ENCODE measurements around the gene MFSD2A.
"Not testable (repeated sequence)": the region's sequence is repeated elsewhere in the genome, so short reads cannot be mapped to it uniquely, and the experiment has no call there.

The MFSD2A gene

DNA sequence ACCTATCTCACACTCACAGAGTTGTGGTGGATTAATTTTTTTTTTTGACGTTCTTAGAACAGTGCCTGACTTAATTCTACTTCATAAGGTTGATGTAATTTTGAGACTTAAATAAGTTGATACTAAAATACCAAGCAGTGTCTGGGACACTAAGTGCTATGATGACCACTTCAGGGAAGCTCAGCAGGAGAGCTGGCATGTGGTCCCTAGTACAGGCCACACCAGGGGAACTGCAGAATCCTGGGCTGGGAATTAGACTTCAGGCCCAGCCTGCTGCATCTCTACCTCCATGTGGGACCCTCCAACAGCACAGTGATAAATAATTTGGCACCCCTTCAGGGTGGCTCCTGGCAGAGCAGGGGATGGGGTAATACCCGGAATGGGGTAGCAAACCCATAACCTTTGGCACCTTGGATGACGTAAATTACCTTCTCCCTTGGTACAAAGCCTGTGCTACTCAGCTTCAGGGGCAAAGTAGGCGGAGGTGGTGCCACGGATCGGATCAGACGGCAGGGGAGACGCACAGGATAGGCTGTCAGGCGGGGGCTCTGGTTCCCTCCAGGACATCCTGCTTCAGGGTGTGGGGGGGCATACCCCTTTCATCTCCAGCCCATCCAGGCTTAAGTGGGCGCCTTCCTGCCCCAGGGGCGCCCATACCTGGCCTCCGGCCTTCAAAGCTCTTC lies 4.8 kb downstream of the MFSD2A start:
- no peak overlapping the region for H3K27ac ChIP-seq (ENCODE audit: low read depth, low read length)
- H3K27me3 ChIP-seq (ENCODE audit: control insufficient read depth in 1 of 2, insufficient read depth in 2 of 2, low read length in 2 of 2) = peaks cover 0 to 11% of the 10 kb centered on the region in 2 donors
- no peak overlapping the region for H3K9ac ChIP-seq (ENCODE audit: low read length)
- H3K4me3 ChIP-seq (ENCODE audit: low read depth in 1 of 2, low read length in 2 of 2) = no peak overlapping the region
- H3K36me3 ChIP-seq (ENCODE audit: insufficient read depth, low read length) = no peaks in the 10 kb centered on the region
- peaks cover 13% of the 10 kb centered on the region for H3K4me1 ChIP-seq (ENCODE audit: insufficient read depth, low read length)
- H3K9me3 ChIP-seq (ENCODE audit: low read length) = no peaks in the 10 kb centered on the region

DNA sequence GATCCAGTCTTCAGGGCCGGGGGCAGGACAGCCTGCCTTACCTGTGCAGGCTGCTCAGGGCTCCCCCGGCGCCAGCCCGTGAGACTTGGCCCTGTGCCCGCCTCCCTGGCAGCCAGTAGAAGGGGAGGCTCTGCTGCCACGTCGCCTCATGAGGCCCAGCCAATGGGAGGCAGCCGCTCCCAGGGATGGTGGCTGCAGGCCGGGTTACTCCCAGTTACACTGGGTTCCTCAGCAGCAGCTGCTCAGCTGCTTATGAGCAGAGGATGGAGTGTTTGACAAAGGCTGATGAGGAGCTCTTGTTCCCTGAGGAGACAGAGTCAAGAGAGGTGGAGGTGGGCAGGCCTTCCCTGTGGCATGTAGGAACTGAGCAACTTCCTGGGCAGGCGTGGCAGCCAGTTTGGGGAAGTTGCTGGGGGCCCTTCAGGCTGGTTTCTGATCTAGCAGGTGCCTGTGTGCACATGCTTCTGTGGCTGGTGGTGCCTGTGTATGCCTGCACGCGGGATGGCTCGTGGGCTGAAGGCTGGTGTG lies 5.5 kb downstream of the MFSD2A start:
- Histone ChIP-seq H3K27me3 (ENCODE audit: control insufficient read depth in 1 of 2, insufficient read depth in 2 of 2, low read length in 2 of 2) (peaks cover 0 to 11% of the 10 kb centered on the region in 2 donors), H3K4me1 (ENCODE audit: insufficient read depth, low read length) (peaks cover 9% of the 10 kb centered on the region), H3K4me3 (ENCODE audit: low read depth in 1 of 2, low read length in 2 of 2) (no peak overlapping the region), H3K9me3 (ENCODE audit: low read length) (no peaks in the 10 kb centered on the region), H3K9ac (ENCODE audit: low read length) (no peak overlapping the region), H3K36me3 (ENCODE audit: insufficient read depth, low read length) (no peaks in the 10 kb centered on the region), H3K27ac (ENCODE audit: low read depth, low read length) (no peak overlapping the region)

DNA sequence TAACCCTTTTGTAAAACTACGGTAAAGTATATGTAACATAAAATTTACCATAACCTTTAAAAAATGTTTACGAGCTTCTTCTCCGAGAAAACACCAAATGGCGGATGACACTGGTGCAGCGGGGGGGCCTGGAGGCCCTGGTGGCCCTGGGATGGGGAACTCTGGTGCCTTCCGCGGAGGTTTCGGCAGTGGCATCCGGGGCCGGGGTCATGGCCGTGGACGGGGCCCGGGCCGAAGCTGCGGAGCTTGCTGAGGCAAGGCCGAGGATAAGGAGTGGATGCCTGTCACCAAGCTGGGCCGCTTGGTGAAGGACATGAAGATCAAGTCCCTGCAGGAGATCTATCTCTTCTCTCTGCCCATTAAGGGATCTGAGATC lies 7.5 kb downstream of the MFSD2A start:
- Histone ChIP-seq H3K9me3 (ENCODE audit: low read length) (no peaks in the 10 kb centered on the region), H3K36me3 (ENCODE audit: insufficient read depth, low read length) (no peaks in the 10 kb centered on the region), H3K4me1 (ENCODE audit: insufficient read depth, low read length) (no peaks in the 10 kb centered on the region), H3K27me3 (ENCODE audit: control insufficient read depth in 1 of 2, insufficient read depth in 2 of 2, low read length in 2 of 2) (peaks cover 0 to 2% of the 10 kb centered on the region in 2 donors), H3K4me3 (ENCODE audit: low read depth in 1 of 2, low read length in 2 of 2) (no peak overlapping the region), H3K9ac (ENCODE audit: low read length) (no peak overlapping the region), H3K27ac (ENCODE audit: low read depth, low read length) (no peak overlapping the region)

DNA sequence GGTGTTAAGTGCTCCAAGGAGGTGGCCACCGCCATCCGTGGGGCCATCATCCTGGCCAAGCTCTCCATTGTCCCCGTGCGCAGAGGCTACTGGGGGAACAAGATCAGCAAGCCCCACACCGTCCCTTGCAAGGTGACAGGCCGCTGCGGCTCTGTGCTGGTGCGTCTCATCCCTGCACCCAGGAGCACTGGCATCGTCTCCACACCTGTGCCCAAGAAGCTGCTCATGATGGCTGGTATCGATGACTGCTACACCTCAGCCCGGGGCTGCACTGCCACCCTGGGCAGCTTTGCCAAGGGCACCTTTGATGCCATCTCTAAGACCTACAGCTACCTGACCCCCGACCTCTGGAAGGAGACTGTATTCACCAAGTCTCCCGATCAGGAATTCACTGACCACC lies 8.0 kb downstream of the MFSD2A start:
- H3K27me3 ChIP-seq (ENCODE audit: control insufficient read depth in 1 of 2, insufficient read depth in 2 of 2, low read length in 2 of 2); H3K9me3 ChIP-seq (ENCODE audit: low read length); H3K27ac ChIP-seq (ENCODE audit: low read depth, low read length); H3K36me3 ChIP-seq (ENCODE audit: insufficient read depth, low read length); H3K4me1 ChIP-seq (ENCODE audit: insufficient read depth, low read length); H3K4me3 ChIP-seq (ENCODE audit: low read depth in 1 of 2, low read length in 2 of 2); H3K9ac ChIP-seq (ENCODE audit: low read length): not testable (repeated sequence)

DNA sequence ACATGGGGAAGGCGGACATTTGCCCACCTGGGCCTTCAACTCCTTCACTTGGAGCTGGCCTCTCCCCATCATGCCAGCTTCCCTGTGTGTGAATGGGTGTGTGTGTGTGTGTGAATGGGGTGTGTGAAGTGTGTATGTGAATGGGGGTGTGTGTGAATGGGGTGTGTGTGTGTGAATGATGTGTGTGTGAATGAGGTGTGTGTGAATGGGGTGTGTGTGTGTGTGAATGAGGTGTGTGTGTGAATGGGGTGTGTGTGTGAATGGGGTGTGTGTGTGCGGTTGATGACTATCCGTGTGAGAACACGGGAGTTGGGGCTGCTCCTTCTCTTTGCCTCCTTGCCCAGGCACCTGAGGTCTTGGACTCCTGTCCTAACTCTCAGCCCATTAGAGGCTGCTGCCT lies 9.6 kb downstream of the MFSD2A start:
- Histone ChIP-seq H3K4me1 (ENCODE audit: insufficient read depth, low read length) (no peaks in the 10 kb centered on the region), H3K27me3 (ENCODE audit: control insufficient read depth in 1 of 2, insufficient read depth in 2 of 2, low read length in 2 of 2) (no peaks in the 10 kb centered on the region), H3K9me3 (ENCODE audit: low read length) (no peaks in the 10 kb centered on the region), H3K4me3 (ENCODE audit: low read depth in 1 of 2, low read length in 2 of 2) (no peak overlapping the region), H3K9ac (ENCODE audit: low read length) (no peak overlapping the region), H3K36me3 (ENCODE audit: insufficient read depth, low read length) (no peaks in the 10 kb centered on the region), H3K27ac (ENCODE audit: low read depth, low read length) (no peak overlapping the region)

DNA sequence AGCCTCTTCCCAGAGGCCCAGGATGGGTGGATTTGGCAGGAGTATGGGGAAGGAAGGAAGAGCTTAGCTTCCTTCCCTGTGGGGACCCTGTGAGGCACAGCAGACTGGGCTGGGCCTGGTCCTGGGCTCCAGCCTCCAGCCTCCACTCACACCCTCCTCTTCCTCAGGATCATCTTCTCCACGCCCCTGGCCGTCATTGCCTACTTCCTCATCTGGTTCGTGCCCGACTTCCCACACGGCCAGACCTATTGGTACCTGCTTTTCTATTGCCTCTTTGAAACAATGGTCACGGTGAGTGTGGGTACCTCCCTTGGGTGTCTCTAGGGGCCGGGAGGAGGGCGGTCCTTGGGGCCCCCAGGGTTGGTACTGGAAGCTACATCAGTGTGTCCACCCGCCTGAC lies 10.1 kb downstream of the MFSD2A start:
- H3K4me3 ChIP-seq (ENCODE audit: low read depth in 1 of 2, low read length in 2 of 2) = no peak overlapping the region
- no peak overlapping the region for H3K9ac ChIP-seq (ENCODE audit: low read length)
- H3K9me3 ChIP-seq (ENCODE audit: low read length) = no peaks in the 10 kb centered on the region
- H3K27ac ChIP-seq (ENCODE audit: low read depth, low read length) = no peak overlapping the region
- no peaks in the 10 kb centered on the region for H3K36me3 ChIP-seq (ENCODE audit: insufficient read depth, low read length)
- no peaks in the 10 kb centered on the region for H3K4me1 ChIP-seq (ENCODE audit: insufficient read depth, low read length)
- H3K27me3 ChIP-seq (ENCODE audit: control insufficient read depth in 1 of 2, insufficient read depth in 2 of 2, low read length in 2 of 2) = no peaks in the 10 kb centered on the region

DNA sequence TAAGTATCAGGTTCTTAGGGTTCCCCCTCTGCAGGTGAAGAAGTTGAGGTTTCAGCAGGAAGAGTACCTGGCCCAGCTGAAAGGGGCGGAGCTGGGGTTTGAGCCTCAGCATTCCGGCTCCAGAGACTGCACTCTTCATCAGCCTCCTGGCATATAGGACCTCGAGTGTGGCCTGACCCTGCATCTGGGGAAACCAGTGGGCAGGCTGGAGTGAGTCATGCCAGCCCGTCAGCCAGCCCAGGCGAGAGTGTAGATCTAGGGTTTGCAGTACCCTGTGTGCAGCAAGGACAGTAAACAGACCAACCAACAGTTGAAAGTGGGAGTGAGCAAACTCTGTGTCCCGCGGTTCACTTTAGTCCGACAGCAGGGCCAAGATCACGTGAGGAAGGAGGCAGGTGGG lies 14.1 kb downstream of the MFSD2A start:
- Histone ChIP-seq H3K4me1 (ENCODE audit: insufficient read depth, low read length) (no peaks in the 10 kb centered on the region), H3K9ac (ENCODE audit: low read length) (no peak overlapping the region), H3K4me3 (ENCODE audit: low read depth in 1 of 2, low read length in 2 of 2) (no peak overlapping the region), H3K36me3 (ENCODE audit: insufficient read depth, low read length) (no peaks in the 10 kb centered on the region), H3K9me3 (ENCODE audit: low read length) (no peaks in the 10 kb centered on the region), H3K27ac (ENCODE audit: low read depth, low read length) (no peak overlapping the region), H3K27me3 (ENCODE audit: control insufficient read depth in 1 of 2, insufficient read depth in 2 of 2, low read length in 2 of 2) (no peaks in the 10 kb centered on the region)

DNA sequence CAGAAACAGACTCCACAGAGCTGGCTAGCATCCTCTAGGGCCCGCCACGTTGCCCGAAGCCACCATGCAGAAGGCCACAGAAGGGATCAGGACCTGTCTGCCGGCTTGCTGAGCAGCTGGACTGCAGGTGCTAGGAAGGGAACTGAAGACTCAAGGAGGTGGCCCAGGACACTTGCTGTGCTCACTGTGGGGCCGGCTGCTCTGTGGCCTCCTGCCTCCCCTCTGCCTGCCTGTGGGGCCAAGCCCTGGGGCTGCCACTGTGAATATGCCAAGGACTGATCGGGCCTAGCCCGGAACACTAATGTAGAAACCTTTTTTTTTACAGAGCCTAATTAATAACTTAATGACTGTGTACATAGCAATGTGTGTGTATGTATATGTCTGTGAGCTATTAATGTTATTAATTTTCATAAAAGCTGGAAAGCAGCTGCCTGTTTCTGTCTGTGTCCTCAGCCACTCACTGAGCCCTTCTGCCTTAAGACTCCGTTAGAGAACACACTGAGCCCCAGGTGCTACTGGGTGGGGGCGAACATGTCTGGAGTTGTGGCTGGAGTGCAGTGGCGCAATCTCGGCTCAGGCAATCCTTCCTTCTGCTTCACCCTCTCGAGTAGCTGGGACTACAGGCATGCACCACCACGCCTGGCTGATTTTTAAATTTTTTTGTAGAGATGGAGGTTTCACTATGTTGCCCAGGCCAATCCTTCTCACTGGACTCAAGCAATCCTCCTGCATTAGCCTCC lies 14.8 kb downstream of the MFSD2A start:
- H3K36me3 ChIP-seq (ENCODE audit: insufficient read depth, low read length) = no peaks in the 10 kb centered on the region
- H3K27ac ChIP-seq (ENCODE audit: low read depth, low read length) = no peak overlapping the region

DNA sequence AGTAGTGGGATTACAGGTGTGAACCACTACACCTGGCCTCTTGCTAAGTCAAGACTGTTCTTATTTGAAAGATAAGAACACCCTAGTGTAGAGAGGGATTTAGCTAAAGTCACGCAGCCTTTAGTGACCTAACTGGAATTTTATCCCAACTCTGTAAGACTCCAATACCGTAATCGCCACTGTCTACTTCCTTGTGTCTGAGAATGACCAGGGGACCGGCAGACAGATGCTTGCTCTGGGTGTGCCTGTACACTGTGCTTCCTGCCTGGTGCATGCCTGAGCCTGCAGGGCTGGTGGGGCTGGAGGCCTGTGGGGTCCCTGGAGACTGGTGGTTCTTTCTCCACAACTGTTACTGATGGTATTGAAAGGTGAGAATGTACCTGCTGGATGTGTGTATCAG lies 15.3 kb downstream of the MFSD2A start:
- no peak overlapping the region for H3K27ac ChIP-seq (ENCODE audit: low read depth, low read length)
- H3K27me3 ChIP-seq (ENCODE audit: control insufficient read depth in 1 of 2, insufficient read depth in 2 of 2, low read length in 2 of 2) = no peaks in the 10 kb centered on the region
- no peak overlapping the region for H3K9ac ChIP-seq (ENCODE audit: low read length)
- H3K4me3 ChIP-seq (ENCODE audit: low read depth in 1 of 2, low read length in 2 of 2) = no peak overlapping the region
- H3K4me1 ChIP-seq (ENCODE audit: insufficient read depth, low read length) = no peaks in the 10 kb centered on the region
- H3K9me3 ChIP-seq (ENCODE audit: low read length) = no peaks in the 10 kb centered on the region
- no peaks in the 10 kb centered on the region for H3K36me3 ChIP-seq (ENCODE audit: insufficient read depth, low read length)

More for the DNA sequence above, 14.8 kb downstream of the MFSD2A start:
- Histone ChIP-seq H3K9me3 (ENCODE audit: low read length) (no peaks in the 10 kb centered on the region), H3K27me3 (ENCODE audit: control insufficient read depth in 1 of 2, insufficient read depth in 2 of 2, low read length in 2 of 2) (no peaks in the 10 kb centered on the region), H3K4me3 (ENCODE audit: low read depth in 1 of 2, low read length in 2 of 2) (no peak overlapping the region), H3K4me1 (ENCODE audit: insufficient read depth, low read length) (no peaks in the 10 kb centered on the region), H3K9ac (ENCODE audit: low read length) (no peak overlapping the region)

DNA sequence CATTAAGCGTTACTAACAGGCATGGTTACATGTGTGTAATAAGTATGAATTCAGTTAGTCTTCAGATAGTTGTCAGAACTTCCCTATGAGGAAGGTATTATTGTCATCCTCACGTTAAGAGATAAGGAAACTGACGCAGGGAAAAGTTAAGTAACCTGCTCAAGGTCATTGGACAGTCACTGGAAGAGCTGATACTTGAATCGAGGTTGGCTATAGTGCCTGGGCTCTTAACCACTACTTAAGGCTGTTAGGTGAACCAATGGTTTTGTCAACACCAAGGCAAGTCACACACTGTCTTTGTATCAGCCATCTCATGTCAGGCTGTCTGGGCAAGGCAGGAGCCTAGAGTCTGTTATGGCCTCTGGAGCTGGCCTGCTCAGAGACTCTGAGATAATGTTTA lies 16.2 kb downstream of the MFSD2A start:
- Histone ChIP-seq H3K4me3 (ENCODE audit: low read depth in 1 of 2, low read length in 2 of 2) (no peak overlapping the region), H3K27me3 (ENCODE audit: control insufficient read depth in 1 of 2, insufficient read depth in 2 of 2, low read length in 2 of 2) (no peaks in the 10 kb centered on the region), H3K4me1 (ENCODE audit: insufficient read depth, low read length) (no peaks in the 10 kb centered on the region), H3K9ac (ENCODE audit: low read length) (no peak overlapping the region), H3K27ac (ENCODE audit: low read depth, low read length) (no peak overlapping the region), H3K36me3 (ENCODE audit: insufficient read depth, low read length) (no peaks in the 10 kb centered on the region), H3K9me3 (ENCODE audit: low read length) (no peaks in the 10 kb centered on the region)

DNA sequence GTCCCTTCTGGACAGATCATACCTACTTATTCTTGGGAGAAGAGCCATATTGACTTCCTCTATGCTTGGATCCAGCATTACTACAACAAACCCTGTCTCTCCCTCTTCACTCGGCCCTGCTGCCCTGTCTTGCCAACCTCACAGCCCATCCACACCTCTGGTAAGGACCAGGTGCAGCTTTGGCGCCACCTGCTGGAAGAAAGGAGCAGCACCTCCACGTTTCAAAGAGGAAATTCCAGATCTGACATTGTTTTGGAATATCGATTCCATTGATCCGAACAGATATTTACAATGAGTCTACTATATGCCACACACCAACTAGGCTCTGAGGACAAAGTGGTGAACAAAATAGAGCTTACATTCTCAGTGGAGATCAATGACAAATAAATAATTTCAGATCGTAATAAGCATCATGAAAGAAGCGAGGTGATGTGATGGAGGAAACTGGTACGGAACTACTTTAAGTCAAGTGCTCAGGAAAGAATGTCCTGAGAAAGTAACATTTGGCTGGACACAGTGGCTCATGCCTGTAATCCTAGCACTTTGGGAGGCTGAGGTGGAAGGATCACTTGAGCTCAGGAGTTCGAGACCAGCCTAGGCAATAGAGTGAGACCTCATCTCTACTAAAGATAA lies 18.7 kb downstream of the MFSD2A start:
- H3K9me3 ChIP-seq (ENCODE audit: low read length) = no peaks in the 10 kb centered on the region
- no peak overlapping the region for H3K9ac ChIP-seq (ENCODE audit: low read length)
- no peaks in the 10 kb centered on the region for H3K36me3 ChIP-seq (ENCODE audit: insufficient read depth, low read length)
- no peaks in the 10 kb centered on the region for H3K4me1 ChIP-seq (ENCODE audit: insufficient read depth, low read length)
- H3K27ac ChIP-seq (ENCODE audit: low read depth, low read length) = no peak overlapping the region
- no peaks in the 10 kb centered on the region for H3K27me3 ChIP-seq (ENCODE audit: control insufficient read depth in 1 of 2, insufficient read depth in 2 of 2, low read length in 2 of 2)
- H3K4me3 ChIP-seq (ENCODE audit: low read depth in 1 of 2, low read length in 2 of 2) = no peak overlapping the region

Data from muscle layer of colon (tissue), 2 donors.